Mucosa of descending colon (tissue), 3 donors: ENCODE measurements around the gene HSD17B12. TPM values are rescaled to one million over a fixed set of nuclear protein-coding genes. Genes with fewer than 3 reads are reported as not detected.

ENCODE experiments used
- ATAC-seq: fragments of 200-7000 bp; cut with Tn5 transposase; one replicate; pipeline ENCODE4 v1.9.1; 2020; ENCODE audit warnings: mild to moderate bottlenecking, moderate library complexity
- DNase-seq, 3 donors: peaks; one replicate each; pipeline ENCODE4 v3.0.0-alpha.2; 2020
- H3K36me3 ChIP-seq: fragments of 200-600 bp; one replicate; pipeline ENCODE4 v1.8.0; 2021; ENCODE audit warnings: low read depth, mild to moderate bottlenecking
- H3K4me1 ChIP-seq: fragments of 200-600 bp; one replicate; pipeline ENCODE4 v1.8.0; 2021; ENCODE audit warnings: low read depth, mild to moderate bottlenecking
- H3K4me3 ChIP-seq: fragments of 200-600 bp; one replicate; pipeline ENCODE4 v1.8.0; 2021; ENCODE audit warnings: mild to moderate bottlenecking
- H3K9me3 ChIP-seq: fragments of 200-600 bp; one replicate; pipeline ENCODE4 v1.8.0; 2021; ENCODE audit warnings: mild to moderate bottlenecking
- intact Hi-C, 2 donors: fragments of 100-400 bp; cut with DNase I in 1 of 2; cut with micrococcal nuclease in 1 of 2; formaldehyde crosslinking; loops; one replicate each; pipeline versions ENCODE4 v1.11.0 to v1.11.1; 2022; cut with DNase I, micrococcal nuclease
- total RNA-seq, 3 donors: library from RNA; stranded (reverse); fragmentation: NEBNext Ultra II Directional in 2 of 3; extraction: Animal tissue kit (Norgen Biotek cat#: 25700) in 2 of 3; gene quantifications; one replicate each; pipeline versions ENCODE4 v1.2.1 to v1.2.4, GENCODE V29; 2021 to 2023
- TF ChIP-seq, protein P1 (sequence below): fragments of 200-600 bp; IDR thresholded peaks from one replicate; pipeline ENCODE4 v1.8.0; 2022; ENCODE audit warnings: antibody characterized with exemption, mild to moderate bottlenecking
- donor health status: DM: no; HTN: no; CAD: no; lungs with moderate emphysema.
- donor health status: DM: no; HTN: no; CAD: no.
- donor health status: DM: no; HTN: yes; CAD: no.

The HSD17B12 gene
- total RNA-seq, 3 donors from 2014 or later: 63.0 to 119 (median 114) TPM

DNA sequence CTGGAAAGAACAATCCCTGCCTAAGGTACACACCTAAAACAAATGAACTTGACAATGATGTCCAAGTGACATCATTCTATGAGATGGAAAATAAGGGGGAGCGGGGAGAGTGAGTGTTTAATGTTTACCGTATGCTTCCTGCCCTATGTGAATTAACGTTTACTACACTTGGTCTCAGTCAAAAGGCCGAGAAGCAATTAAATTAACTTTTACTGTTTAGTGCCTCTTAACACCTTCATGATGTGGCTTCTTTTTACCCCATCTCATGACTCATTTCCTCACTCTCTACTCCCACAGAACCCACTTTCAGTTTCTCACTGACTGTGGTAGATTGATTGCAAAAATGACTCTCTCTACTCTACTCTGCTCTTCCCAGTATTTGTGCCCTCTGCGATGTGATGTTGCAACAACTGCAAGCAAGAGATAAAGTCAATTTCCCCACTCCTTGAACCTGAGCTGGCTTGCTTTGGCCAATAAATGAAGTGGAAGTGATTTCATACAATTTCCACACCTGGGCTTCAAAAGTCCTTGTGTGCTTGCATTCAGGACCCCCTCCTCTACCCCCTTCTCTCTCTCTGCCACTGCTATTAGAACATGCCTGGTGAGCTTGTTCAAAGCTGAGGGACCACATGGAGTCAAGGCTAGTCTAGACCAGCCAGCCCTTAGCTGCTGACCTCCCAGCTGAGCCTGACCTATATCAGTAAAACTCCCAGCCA lies 188.5 kb downstream of the HSD17B12 start:
- peak in 1 of 3 donors; percentile 5 for DNase-seq
- H3K9me3 ChIP-seq: no peaks in the 10 kb centered on the region
- peak; percentile 84 for ATAC-seq
- H3K36me3 ChIP-seq: no peaks in the 10 kb centered on the region
- TF ChIP-seq, protein P1, sequence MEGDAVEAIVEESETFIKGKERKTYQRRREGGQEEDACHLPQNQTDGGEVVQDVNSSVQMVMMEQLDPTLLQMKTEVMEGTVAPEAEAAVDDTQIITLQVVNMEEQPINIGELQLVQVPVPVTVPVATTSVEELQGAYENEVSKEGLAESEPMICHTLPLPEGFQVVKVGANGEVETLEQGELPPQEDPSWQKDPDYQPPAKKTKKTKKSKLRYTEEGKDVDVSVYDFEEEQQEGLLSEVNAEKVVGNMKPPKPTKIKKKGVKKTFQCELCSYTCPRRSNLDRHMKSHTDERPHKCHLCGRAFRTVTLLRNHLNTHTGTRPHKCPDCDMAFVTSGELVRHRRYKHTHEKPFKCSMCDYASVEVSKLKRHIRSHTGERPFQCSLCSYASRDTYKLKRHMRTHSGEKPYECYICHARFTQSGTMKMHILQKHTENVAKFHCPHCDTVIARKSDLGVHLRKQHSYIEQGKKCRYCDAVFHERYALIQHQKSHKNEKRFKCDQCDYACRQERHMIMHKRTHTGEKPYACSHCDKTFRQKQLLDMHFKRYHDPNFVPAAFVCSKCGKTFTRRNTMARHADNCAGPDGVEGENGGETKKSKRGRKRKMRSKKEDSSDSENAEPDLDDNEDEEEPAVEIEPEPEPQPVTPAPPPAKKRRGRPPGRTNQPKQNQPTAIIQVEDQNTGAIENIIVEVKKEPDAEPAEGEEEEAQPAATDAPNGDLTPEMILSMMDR: no peak
- no peak overlapping the region for H3K4me3 ChIP-seq
- intact Hi-C loops: no loop called here
- H3K4me1 ChIP-seq: no peaks in the 10 kb centered on the region

DNA sequence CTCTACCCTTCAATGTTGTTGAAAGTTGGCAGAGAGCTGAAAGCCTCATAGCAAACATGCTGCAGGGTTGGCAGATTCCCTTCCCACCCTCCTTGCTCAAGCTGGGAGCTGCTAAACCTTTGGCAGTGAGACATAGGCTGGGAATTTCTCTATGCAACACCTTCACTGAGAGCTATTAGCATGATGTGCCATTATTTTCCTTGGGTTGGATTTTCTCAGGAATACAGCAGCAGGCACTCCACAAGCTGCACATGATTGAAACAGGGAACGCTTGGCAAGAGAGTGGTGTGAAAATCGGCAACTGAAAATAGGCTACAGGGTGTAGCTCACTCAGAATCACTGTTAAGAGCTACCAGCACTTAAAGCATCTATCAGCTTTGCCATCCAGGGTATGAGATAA lies 190.5 kb downstream of the HSD17B12 start:
- Histone ChIP-seq H3K4me1 (no peaks in the 10 kb centered on the region), H3K36me3 (no peaks in the 10 kb centered on the region), H3K9me3 (no peaks in the 10 kb centered on the region), H3K4me3 (no peak overlapping the region)
- TF ChIP-seq, protein P1: no peak
- intact Hi-C loops: no loop called here
- ATAC-seq: no peak
- DNase-seq: no peak

DNA sequence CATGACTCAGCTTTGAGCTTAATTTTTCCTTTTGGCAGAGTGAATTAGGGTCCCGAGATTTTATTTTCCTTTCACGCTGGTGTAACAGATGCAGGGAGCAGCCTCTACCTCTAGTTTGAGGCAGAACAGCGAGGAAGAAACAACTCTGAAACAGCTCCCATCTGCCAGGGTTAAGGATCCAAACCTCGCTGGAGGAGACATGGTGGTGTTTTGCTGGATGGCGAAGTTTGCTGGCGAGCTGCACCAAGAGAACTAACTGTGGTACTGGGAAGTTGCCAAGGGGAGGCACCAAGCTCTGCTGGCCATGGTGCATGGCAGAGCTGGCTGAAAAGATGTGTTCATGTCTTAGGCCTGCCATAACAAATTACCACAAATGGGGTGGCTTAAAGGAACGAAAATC lies 192.5 kb downstream of the HSD17B12 start:
- no peak for ATAC-seq
- intact Hi-C loops: no loop called here
- Histone ChIP-seq H3K4me1 (no peaks in the 10 kb centered on the region), H3K36me3 (no peaks in the 10 kb centered on the region), H3K4me3 (no peak overlapping the region), H3K9me3 (no peaks in the 10 kb centered on the region)
- DNase-seq: no peak
- TF ChIP-seq, protein P1: no peak

DNA sequence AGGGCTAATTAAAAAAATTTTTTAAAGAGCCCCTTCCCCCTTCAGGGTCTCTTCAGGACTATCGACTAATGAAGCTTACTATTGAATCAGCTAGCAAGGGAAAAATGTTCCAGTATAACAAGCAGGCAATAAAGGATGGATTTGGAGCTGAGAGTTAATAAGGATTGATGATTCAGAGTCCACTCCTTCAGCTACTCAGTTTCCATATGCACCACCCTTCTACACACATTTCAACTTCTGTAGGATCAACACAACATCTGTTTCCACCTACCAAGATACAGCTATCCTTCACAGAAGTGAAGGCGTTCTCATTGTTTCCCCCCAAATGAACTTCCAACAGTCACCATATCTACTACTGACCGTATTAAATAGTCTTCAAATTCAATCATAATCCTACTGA lies 193.5 kb downstream of the HSD17B12 start:
- TF ChIP-seq, protein P1: no peak
- H3K9me3 ChIP-seq: no peaks in the 10 kb centered on the region
- H3K4me1 ChIP-seq: no peaks in the 10 kb centered on the region
- H3K4me3 ChIP-seq: no peak overlapping the region
- H3K36me3 ChIP-seq: no peaks in the 10 kb centered on the region
- intact Hi-C loops: no loop called here
- DNase-seq (no peak), ATAC-seq (no peak)

DNA sequence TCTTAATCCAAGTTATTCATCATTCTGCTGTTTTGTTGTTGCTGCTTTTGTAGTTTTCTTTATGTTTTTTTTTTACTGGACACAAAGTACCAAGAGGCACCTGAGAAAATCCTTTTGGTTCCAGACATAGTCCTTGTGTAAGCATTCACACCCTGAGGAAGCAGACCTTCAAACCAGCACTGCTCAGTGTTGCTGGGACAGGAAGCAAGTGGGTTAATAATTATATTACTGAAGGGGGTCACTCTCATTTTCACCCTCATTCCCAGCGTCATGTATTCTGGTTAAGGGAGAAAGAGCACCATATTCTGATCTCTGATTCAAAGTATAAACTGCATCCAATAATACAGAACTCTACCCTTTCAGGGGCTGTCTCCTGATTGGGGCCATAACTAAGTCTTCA lies 194.2 kb downstream of the HSD17B12 start:
- TF ChIP-seq, protein P1: no peak
- Histone ChIP-seq H3K9me3 (no peaks in the 10 kb centered on the region), H3K36me3 (no peaks in the 10 kb centered on the region), H3K4me1 (no peaks in the 10 kb centered on the region), H3K4me3 (no peak overlapping the region)
- no peak for ATAC-seq
- no peak for DNase-seq
- intact Hi-C loops: no loop called here
